Daoy (cell line): ENCODE data around the gene KRT3. TPM values are rescaled to one million over a fixed set of nuclear protein-coding genes. Genes with fewer than 3 reads are reported as not detected.

Experiments used
- DNase-seq: peaks from one replicate; pipeline ENCODE4 v3.0.0-alpha.2; 2015; ENCODE audit warnings: low read depth
- total RNA-seq: library from RNA; depleted of rRNA; stranded (reverse); fragments of >200 nt; shearing (Covaris generic); gene quantifications from 2 replicates; pipeline ENCODE4 v1.2.3, GENCODE V29; 2014

KRT3 gene
- total RNA-seq, 1 experiment from 2014 or later = not detected

DNA sequence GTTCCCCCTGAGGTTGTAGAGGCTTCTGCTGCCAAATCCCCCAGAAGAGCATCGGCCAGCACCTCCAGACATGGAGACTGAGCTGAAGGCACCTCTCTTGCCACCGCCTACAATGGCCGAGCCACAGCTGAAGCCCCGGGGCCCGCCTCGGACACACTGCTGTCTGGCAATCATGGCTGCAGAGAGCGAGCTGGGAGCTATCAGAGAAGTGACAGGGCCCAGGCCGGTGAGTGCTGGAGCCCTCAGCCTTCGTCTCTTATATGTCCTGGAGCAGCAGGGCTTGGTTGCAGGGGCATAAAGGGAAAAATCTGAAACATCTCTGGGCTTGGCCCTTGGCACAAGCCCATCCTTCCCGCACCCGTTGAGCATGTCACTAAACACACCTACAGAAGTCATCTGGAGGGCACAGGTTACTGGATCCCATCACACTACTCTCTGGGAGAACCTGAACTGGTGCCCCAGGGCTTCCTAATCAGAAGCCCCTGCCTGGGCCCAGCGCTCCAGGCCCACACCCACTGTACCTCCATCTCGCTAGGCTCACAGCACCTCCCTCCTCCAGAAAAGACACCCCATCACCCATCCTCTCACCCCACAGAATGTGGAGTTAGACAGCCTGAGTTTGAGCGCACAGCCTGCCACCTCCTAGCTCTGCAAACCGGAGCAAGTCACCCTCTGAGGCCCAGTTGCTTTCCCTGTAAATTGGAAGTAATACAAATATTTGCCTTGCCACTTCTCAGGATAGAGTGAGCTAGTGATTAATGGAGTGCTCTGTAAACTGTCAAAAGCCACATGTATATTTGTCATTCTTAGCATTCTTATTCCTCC, 18.2 kb upstream of the KRT3 start, which contains the start of gene KRT4:
TSS of gene KRT4 (minus strand) at position 232 of the 825 bp plus-strand sequence. CDS start at position 174, 58 bp downstream.
- no peak for DNase-seq

GRCh38 chr12:52813203-52813819, 17.4 kb upstream of the KRT3 start:
- DNase-seq = no peak

DNA sequence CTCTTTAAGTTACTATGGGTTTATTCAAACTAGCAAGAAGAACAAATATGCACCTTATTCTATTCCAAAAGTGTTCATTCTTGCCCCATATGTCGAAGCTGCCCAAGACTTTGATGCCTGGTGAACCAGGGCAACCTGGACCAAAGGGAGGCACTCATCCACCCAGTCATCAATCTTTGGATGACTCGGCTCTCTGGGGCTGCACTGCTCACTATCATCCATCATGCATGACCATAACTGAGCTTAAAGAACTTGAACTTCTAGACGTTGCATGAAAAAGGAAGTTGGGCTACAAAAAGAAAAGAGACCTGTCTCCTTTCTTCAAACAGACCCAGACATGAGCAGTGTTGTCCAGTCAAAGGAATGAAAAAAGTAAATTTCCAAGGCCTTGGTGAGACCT, 16.8 kb upstream of the KRT3 start:
- no peak for DNase-seq

DNA sequence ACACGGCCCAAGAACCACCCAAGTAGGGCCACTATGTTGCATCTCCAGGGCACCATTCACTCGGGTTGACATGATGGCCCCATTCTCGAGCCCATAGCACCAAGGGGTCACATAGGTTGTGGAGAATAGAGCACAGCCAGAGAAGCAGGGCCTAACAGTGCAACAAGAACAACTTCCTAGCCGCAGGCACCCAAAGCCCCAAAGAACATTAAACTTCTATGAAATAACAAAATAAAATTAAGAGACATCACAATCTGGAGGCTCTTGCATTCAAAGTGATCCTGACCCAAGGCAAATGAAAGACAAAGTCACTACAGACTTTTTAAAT, 16.1 kb upstream of the KRT3 start:
- no peak for DNase-seq

GRCh38 chr12:52811191-52812072, 15.5 kb upstream of the KRT3 start:
- no peak for DNase-seq

GRCh38 chr12:52810554-52810953, 14.6 kb upstream of the KRT3 start:
- no peak for DNase-seq

DNA sequence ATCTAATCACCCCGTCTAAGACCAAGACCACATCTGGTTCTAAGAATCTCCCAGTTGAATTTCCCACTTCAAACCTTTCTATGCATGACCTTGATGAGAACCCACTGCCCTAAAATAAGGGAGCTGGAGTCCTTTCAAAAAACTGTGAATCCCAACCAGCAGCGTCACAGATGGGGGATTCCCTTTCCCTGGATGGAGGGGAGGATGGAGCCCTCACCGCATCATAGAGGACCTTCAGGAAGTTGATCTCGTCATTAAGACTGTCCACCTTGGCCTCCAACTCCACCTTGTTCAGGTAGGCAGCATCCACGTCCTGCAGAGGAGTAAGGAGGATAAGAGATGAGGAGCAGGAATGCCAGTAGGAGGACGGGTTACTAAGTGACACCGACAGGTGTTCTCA, 13.2 kb upstream of the KRT3 start:
- DNase-seq = no peak

DNA sequence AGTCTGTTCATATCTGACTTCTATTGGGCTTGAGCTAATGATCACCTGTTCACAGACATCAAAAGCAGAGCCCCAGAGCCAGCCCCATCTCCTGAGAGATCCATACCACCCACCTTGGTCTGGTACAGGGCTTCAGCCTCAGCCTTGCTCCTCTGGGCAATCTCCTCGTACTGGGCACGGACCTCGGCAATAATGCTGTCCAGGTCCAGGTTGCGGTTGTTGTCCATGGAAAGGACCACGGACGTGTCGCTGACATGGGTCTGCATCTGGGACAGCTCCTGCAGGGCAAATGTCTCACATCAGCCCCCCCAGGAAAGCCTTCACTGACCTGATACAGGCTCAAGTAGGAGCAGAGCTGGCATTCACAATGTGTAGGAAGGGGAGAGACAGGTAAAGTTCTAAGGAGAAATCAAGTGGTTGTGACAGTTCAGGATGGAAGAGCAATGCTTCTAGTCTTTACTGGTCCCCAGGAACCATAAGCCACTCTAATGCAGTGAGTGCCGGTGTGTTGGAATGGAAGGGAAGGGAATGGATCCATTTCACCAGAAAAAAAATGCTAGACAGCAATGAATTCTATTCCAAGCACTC, 12.8 kb upstream of the KRT3 start:
- no peak for DNase-seq

DNA sequence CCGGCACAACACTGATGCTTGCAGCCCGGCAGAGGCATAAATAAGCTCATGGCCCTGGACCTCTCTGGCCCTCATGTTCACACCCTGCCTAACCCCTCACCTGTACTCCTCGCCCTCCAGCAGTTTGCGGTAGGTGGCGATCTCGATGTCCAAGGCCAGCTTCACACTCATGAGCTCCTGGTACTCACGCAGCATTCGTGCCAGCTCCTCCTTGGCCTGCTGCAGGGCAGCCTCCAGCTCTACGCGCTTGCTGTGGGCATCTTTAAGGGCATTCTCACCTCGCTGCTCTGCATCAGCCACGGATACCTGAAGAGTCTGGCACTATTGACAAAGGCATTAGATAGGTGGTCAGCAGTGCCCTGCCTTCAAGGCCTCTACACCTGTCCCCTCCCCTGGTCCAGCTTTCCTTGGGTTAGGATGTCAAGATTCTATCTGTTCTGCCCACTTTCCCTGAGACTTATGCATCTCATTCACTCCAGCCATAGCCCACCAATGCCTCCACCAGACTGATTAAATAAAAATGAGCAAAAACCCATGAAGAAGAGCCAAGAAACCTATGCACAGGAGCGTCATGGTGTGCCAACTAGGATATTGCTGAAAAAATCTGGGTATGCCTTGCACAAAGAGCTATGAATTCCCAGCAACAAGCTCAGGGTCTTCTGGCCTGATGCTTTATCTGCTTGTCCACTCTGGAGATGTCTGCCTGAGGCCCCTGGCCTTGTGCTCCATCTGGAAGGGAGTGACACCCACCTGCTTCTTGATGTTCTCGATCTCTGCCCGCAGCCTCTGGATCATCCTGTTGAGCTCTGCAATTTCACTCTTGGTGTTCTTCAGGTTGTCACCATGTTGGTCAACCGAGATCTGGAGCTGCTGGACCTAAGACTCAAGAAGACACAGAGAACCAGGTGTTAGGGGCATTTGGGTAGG, 11.9 kb upstream of the KRT3 start:
- no peak for DNase-seq

- DNase-seq = no peak
These were observed 11.1 kb upstream of the KRT3 start for GRCh38 chr12:52806821-52807543.

DNA sequence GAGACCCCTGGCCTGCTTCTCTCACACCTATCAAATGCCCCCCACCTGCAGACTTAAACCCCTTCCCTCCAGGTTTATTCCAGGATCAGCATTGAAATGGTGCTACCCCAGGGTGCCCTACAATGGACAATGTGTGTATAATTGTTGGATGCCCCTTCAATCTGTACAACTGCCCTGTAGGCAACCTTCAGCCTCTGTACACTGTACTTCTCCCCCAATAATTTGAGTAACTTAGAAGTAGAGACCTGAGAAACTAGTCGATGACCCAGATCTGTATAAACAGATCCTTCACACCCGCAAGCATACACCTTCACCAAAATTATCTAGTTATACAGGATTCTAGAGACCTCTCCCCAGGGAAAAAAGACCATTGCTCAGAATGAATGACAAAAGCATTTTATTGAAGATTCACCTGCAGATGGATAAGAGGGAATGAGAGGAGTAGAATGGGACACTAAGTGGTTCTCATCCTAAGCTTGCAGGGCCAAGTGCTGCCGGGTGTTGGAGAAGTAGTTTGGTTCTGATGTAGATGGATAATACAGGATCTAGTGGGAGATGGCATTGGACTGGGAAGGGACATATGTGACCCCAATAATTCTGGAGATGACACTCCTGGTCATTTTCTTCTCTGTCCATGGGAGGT, 10.4 kb upstream of the KRT3 start:
- DNase-seq = no peak

GRCh38 chr12:52805739-52806138, 9.8 kb upstream of the KRT3 start:
- no peak for DNase-seq

DNA sequence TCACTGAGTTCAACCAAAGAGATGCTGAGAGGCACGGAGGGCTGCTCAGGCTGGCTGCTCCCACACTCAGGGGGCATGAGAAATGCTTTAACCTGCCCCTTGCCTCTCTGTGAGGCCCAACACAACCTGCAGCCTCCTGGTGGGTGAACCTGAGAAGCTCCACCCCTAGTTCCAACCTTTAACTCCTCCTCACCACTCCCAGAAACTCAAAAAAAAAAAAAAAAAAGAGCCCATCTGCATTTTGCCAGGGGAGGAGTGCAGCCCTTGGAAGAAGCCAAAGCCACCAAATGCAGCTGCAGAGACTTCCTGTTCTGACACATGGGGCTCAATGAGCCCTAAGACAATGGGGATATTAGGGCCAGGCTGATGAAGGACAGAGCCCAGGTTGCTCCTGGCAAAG, 9.1 kb upstream of the KRT3 start:
- DNase-seq = no peak

DNA sequence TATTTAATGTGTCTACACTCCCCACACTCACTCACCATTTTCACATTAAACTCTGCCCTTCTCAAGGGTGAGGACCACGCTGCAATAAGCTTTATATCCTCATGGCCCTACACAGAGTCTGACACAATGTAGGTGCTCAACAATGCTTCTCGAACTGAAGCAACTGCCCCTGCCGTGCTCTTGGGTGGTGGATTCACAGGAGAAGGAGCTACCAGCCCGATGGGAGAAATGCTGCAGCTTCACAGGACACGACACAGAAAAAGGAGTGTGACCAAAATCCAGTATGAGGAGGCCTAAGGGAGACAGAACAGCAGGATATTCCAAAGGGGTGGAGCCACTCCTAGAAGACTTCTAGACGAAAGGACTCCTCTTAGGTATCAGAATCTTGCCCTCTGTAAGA, 6.5 kb upstream of the KRT3 start:
- no peak for DNase-seq

- DNase-seq = no peak
These were observed 5.9 kb upstream of the KRT3 start for GRCh38 chr12:52801773-52802172.

DNA sequence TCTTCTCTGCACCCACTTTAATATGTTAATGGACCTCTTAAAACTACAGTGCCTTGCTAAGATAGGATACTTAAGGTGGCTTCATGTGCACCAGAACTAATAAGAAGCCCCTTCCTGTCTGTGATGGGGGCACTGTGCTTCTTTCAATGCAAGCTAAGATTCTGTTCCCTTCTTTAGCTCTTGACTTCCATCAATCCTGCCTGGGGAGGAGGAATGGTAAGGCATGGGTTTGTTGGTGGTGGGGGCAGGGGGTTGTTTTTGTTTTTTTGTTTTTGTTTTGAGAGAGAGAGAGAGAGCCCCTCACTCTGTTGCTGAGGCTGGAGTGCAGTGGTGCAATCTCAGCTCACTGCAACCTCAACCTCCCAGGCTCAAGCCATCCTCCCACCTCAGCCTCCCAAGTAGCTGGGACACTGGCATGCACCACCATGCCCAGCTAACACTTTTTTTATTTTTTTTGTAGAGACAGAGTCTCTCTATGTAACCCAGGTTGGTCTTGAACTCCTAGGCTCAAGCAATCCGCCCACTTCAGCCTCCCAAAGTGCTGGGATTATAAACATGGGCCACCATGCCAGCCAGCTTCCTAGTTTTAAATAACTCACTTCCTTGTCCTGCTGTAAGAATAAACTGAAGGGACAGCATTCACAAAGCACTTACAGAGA, 4.5 kb upstream of the KRT3 start:
- DNase-seq = no peak

DNA sequence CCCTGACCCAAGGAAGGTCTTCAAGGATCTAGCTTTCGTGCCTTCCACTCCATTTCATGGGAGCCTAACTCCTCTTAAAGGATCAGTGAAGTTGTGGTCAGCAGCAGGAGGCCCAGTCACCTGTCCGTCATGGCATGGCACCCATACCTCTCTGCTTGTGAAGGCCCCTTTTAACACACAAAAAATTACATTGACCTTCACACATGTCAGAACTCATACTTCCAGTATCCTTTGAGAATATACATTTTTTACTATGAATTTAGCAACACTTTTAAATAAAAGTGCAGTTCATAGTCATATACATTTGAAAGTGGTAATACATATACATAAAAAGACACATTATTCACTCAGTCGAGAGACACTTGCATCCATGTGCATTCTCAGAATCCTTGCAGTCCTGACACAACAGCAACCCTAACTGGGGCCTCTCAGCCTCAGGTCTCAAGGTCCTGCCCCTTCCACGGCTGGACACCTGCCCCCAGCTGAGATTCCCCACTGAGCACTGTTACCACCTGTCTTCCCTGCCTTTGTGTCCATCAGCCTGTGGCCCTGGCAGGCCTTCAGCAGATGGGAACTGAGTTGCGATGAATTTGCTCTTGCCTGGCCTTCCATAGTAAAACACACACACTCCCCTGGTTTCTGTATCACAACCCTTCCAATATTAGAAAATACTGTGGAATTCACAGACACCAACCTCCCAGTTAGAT, 3.7 kb upstream of the KRT3 start:
- DNase-seq = no peak

DNA sequence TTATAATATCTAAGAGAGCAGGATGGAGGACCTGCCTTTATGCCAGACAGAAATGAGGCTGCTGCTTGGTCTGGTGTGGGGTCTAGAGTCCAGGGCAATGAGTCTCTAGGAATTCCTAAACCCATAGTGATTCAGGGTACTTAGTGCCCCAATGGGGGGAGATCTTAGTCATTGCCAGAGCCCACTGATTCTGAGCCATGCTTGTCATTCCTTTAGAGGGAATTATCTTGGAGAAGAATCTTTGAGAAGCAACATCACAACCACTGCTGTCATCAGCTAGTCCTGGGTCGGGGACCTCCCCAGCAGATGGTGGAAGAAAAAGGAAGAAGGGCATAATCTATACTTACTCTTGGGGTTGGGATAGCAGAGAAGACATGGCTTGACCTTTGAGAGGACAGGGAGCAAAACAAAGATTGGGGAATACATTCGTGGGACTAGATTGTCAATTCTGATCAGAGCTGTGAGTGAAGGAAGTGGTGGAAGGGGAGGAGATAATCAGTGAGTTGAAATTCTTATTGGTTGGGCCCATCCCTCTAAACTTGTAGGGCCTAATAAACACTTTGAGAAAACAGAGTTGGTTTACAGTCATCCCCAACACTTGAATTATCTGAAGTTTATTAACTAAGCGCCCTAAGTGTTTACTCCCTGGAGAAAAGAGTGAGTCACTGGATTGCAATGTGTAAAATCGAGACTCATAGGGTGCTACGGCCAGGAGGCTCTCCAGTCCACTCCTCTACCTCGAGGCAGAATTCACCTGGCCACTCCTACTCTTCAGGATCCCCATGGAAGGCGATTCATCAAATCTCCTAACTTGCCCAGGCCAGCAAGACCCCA, 3.0 kb upstream of the KRT3 start:
- DNase-seq = peak; percentile 52
